Measurements from ENCODE around the gene NT5DC3.

DNA sequence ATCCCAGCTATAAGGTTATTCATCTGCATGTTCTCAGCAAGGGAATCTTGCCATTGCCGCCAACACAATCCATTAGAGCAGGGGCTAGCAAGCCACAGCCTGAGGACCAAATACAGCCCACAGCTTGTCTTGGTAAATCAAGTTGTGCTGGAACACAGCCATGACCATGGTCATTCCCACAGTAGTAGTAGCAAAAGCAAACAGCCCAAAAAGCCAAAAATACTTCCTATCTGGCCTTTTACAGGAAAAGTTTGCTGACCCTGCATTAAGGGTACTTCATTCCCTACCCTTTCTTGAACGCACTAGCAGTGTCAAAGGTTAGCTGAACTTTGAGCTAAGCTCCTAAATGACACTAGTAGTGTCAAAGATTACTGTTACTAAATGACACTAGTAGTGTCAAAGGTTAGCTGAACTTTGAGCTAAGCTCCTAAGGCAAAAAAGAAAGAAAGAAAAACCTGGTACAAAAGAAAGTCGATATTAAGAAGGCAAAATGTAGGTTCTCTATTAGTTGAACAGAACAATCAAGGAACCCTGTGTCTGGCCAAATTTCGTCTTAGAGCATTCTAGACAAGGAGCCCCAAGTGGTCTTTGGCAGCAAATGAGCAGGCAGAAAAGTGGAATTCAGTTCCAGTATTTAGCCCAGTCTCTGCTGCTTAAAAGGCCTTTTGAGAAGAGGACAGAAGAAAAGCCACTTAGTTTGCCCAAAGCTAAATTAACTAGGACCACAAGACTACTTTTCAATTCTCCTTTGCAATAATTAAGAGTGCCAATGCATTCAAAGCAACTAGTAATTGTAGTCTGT, 67.7 kb downstream of the NT5DC3 start:
- TF ChIP-seq, protein P1, sequence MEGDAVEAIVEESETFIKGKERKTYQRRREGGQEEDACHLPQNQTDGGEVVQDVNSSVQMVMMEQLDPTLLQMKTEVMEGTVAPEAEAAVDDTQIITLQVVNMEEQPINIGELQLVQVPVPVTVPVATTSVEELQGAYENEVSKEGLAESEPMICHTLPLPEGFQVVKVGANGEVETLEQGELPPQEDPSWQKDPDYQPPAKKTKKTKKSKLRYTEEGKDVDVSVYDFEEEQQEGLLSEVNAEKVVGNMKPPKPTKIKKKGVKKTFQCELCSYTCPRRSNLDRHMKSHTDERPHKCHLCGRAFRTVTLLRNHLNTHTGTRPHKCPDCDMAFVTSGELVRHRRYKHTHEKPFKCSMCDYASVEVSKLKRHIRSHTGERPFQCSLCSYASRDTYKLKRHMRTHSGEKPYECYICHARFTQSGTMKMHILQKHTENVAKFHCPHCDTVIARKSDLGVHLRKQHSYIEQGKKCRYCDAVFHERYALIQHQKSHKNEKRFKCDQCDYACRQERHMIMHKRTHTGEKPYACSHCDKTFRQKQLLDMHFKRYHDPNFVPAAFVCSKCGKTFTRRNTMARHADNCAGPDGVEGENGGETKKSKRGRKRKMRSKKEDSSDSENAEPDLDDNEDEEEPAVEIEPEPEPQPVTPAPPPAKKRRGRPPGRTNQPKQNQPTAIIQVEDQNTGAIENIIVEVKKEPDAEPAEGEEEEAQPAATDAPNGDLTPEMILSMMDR (IDR thresholded peaks at IDR 0.05; ENCODE audit: poor library complexity) = no peak
- no peak for TF ChIP-seq EZH2 (IDR thresholded peaks at IDR 0.05; ENCODE audit: borderline replicate concordance)

All from hepatocyte (in vitro differentiated cells).